Upper lobe of left lung (tissue), 4 donors: ENCODE results near the gene DTNA.

ENCODE experiments used
- CTCF ChIP-seq, 6 experiments: fragments of 450-650 bp in 4 of 6; fragments of 200-600 bp in 2 of 6; sonication (generic) in 2 of 6; IDR thresholded peaks; one replicate each; pipeline ENCODE4 v1.5.1; 2016 to 2019; ENCODE audit warnings: antibody characterized with exemption in 6 of 6
- EP300 ChIP-seq, 4 donors: sonication (generic); formaldehyde crosslinking; IDR thresholded peaks; one replicate each; pipeline ENCODE4 v1.5.1; 2017; ENCODE audit warnings: antibody characterized with exemption in 4 of 4, control low read depth in 2 of 4
- POLR2A ChIP-seq, 4 donors: fragments of 450-650 bp; IDR thresholded peaks; one replicate each; pipeline ENCODE4 v1.5.1; 2016 to 2017; ENCODE audit warnings: antibody characterized with exemption in 4 of 4, mild to moderate bottlenecking in 2 of 4
- POLR2AphosphoS5 ChIP-seq, 2 donors: sonication (generic); formaldehyde crosslinking; IDR thresholded peaks; one replicate each; pipeline ENCODE4 v1.5.1; 2017; ENCODE audit warnings: antibody characterized with exemption in 2 of 2

GRCh38 chr18:34752056-34752455, 42.0 kb downstream of the DTNA start:
- TF ChIP-seq CTCF (IDR thresholded peaks at IDR 0.05) (no peak), POLR2A (IDR thresholded peaks at IDR 0.05) (no peak), EP300 (IDR thresholded peaks at IDR 0.05) (no peak), POLR2AphosphoS5 (IDR thresholded peaks at IDR 0.05) (no peak)
